GM19438 (cell line): ENCODE measurements around the gene TSPAN7.

Experiments
- ATAC-seq: cut with Tn5 transposase; IDR thresholded peaks from one replicate; pipeline ENCODE4 v1.9.1; 2021; ENCODE audit warnings: low read depth; ENCODE audit not compliant: unreplicated experiment

The TSPAN7 gene

DNA sequence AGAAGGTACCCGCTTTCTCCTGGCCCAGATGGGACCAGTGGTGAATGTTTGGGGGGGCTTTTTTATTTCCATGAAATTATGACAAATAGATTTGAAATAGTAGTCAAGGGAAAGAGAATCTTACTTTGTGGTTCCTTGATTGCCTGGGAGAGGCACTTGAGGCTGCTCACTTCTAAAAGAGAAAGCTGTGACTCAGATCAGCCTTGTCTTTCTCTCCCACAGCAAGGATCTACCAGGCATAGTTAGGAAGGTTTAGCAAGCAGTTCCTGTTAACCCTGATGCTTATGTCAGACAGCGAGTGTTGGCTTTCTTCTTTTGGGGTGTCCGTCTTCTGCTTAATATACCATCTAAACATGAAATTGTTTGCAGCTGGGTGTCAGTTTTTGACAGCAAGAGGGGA is 114.5 kb downstream of the TSPAN7 start:
- no peak for ATAC-seq

DNA sequence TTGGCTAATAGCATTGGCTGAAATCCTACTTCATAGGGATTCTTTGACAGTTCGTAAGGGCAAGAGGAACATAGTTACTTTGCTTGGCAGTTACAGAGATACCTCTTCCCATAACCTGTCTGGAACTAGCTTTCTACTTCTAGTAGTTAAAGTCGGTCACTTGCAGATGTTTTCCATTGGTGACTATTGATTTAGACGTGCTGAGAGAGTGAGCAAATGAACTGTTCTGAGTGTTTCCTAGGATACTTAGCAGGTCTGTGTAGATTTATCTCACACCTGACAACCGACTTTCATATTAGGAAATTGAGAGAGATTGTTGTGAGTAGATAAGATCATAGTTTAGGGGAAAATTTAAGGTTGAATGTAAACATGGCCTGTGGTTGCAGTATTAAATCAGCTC is 116.8 kb downstream of the TSPAN7 start:
- ATAC-seq: no peak

DNA sequence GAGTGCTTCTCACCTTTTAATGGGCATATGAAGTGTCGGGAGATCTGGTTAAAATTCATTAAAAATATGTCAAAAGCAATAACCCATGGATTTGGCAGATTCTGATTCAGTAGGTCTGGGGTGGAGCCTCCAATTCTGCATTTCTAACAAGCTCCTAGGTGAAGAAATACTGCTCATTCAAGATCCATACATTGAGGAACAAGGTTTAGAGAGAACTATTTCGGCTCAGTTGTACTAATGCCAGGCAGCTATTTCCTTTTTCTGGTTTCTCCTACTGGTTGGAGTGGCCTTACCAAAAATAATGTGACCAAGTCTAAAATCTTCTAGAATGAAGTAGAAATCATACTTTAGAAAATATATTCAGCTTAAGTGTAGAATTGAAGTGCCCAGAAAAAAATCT is 117.5 kb downstream of the TSPAN7 start:
- ATAC-seq: no peak

DNA sequence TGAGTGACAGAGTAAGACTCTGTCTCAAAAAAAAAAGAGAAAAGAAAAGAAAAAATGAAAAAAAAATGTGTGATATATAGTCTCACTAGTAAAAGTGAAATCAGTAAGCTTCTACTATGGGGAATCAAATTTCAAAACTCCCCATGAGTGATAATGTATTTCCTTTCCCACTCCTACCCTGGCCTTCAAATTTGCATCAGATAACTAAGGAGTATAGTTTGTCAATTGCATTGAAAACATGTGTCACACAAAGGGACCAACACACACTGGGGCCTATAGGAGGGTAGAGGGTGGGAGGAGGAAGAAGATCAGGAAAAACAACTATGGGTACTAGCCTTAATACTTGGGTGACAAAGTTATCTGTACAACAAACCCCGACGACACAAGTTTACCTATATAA is 118.4 kb downstream of the TSPAN7 start:
- no peak for ATAC-seq

DNA sequence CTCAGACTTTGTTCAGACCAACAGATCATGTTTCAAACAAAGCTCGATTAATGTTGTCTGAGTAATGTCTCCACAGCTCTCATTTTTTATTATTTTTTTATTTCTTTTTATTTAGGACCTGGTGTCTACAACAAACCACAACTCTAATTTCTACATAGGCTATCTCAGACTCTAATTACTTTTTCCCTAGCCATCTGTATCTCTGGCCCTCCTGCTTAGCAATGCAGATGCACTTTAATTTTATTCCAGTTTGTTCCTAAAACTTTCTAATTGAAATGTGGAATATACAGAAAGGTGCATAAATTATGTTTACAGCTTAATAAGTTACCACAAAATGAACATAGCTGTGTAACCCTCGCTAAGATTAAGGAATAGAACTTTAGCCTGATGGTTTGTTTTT is 120.8 kb downstream of the TSPAN7 start:
- no peak for ATAC-seq

DNA sequence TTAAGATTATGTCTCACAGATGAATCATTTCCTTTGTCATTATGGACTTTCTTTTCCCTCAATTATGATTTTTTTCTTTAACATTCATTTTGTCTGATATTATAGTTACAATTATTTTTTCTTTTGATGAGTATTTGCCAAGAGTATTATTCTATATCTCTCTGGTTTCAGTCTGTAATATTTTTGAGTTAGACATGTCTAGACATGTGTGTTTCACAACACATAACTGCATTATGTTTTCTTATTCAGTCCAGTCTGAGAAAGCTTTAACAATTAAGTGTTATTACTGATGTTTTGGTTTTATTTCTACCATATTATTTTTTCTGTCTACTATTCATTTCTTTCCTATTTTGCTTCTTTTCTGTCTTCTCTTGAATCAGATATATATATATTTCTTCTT is 131.6 kb downstream of the TSPAN7 start:
- ATAC-seq: no peak

DNA sequence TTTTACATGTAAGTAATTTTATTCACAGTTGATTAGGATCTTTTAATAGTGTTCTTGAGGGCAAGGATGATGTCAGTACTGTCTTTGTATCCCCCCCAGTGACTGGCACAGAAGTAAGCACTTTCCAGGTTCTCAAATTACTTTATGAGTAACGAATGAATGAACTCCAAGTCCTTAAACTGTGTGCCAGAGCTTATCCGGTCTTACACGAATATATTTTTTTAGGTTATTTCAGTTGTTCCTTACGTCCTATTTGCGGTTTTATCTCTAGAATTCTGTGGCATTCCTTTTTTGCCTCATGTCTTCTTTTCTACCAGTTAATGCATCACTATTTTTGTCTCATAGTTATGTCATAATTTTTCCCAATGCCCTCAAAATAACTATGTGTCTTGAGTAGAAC is 133.1 kb downstream of the TSPAN7 start:
- no peak for ATAC-seq

DNA sequence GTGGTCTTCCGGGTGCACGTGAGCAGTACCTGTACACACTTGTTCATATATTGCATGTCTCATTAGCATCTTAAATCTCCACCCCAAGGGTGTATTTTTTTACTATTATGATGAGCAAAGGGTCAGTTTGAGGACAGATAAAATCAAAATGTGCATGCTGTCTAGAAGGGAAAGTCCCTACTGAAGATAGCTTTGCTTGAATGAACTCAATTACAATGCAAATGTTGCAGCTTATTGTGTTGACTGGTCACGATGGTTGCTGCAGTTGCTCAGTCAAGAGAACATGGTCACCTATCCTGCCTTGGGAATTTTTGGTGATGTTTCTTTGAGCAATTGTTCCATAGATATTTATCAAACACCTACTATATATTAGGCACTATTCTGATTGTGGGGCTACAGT is 136.1 kb downstream of the TSPAN7 start:
- ATAC-seq: no peak

DNA sequence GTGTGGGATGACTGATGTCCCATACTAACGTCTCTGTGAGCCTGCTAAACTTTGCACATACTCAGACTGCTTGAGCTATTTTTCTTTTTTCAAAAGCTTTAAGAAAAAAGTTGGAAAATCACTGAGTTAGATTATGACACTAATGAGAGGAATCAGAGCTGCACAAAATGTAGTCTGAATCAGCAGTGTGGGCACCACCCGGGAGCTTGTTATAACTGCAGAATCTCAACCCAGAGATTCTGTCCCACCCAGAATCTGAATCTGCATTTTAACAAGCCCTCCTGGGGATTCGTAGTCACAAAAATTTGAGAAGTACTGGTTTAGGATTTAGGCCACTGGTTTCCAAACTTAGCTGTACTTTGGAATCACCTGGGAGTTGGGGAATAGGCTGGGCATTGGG is 137.8 kb downstream of the TSPAN7 start:
- no peak for ATAC-seq

DNA sequence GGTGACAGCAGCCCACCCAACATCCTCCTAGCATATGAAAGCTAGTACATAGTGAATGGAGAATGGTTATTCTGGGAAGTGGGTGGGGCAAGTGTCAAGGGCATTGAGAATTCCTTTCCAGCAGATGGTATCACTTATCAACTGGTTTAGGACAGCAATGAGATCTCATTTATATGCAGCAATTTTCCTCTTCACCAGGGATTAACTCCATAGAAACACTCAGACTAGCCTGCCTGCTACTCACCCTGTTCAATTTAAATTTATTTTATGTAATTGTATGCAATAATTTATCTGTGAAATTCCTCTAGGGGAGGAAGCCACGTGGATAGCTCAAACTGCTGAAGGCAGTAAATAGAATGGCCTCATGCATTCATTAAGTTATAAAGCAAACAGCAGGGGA is 138.4 kb downstream of the TSPAN7 start:
- ATAC-seq: no peak

DNA sequence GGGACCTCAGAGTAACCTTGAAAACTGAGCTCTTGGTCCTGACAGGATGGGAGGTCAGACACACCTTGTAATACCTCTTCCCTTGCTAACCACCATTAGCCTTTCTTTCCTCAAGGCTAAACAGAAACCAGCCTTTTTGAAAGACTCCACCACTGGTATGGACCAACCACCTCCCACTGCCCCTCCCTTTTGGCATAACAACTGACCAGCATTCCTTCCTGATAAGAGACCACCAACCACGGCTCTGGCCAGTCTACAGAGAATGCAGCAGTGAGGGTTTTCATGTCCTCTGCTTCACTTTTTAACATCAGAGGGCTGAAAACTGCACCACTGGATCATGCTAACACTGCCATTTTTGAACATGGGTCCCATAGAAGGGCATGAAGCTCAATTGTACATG is 139.7 kb downstream of the TSPAN7 start:
- no peak for ATAC-seq

DNA sequence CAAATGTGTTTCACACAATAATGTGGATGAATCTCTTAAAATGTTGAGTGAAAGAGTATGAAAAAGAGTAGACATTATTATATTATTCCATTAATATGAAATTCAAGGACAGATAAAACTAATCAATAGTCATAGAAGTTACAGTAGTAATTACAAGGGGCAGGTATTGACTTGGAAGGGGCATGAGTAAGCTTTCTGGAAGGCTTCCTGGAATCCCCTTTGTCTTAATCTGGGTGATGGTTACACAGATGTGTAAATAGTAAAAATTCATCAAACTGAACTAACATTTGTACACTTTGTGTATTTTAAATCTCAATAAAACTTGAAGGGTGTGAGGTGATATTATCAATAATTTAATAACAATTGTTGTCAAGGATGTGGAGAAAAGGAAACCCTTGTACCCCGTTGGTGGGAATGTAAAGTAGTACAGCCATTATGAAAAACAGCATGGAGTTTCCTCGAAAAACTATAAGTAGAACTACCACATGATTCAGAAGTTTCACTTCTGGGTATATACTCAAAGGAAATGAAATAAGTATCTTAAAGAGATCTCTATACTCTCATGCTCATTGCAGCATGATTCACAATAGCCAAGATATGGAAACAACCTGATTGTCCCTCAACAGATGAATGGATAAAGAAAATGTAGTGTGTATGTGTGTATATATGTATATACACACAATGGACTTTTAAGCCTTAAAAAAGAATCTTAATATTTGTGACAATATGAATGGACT is 143.0 kb downstream of the TSPAN7 start:
- ATAC-seq: no peak

DNA sequence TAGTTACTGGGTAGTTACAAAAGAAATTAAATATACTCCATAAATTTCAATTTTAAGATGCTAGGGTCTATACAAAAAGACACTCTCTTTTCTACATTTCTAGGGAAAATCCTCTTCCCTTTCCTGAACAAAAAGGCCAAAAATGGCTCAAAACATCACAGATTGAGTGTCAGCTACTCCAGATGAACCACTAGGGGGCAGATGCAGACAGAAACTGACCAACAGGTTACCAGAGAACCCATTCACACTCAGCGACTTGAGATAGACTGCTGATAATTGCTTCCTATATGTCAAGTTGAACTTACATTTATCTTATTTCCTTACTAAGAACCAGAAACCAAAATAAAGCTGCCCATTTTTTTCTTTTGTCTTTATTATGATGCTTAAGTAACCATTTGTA is 156.5 kb downstream of the TSPAN7 start:
- no peak for ATAC-seq

DNA sequence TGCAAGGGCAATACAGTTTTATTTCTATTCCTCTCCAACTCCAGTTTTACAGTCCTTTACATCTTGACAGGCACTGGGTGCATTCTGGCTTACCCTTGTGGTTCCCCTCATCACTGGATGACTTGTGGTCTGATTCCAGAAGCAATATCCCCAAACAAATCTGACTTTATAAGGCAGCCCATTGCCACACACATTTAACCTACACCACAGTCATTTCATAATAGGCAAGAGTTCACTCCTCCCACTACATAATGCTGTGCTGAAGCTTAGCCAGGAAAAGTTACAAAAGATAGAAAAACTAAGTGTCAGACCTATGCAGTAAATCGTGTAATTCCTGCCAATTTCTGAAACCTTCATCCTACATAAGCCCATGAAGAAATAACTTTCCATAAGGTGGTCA is 157.0 kb downstream of the TSPAN7 start:
- ATAC-seq: no peak

DNA sequence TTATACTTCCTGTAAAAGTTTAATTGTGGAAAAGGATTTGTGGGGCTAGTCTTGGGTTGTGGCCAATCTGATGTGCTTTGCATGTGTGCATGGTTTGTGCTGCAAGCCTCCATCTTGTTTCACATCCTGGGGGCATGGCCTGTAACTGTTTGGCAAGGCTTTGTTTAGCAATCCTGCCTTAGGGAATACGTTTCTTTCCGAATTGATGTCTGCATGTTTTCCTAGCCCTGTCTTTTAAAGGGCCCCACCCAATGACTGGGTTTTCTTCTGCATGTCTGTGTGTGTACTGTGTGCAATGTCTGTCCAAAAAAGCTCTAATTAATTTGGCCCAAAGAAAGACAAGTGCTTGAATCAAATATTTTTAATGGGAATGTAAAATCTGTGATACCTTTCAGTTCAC is 165.3 kb downstream of the TSPAN7 start:
- ATAC-seq: no peak

DNA sequence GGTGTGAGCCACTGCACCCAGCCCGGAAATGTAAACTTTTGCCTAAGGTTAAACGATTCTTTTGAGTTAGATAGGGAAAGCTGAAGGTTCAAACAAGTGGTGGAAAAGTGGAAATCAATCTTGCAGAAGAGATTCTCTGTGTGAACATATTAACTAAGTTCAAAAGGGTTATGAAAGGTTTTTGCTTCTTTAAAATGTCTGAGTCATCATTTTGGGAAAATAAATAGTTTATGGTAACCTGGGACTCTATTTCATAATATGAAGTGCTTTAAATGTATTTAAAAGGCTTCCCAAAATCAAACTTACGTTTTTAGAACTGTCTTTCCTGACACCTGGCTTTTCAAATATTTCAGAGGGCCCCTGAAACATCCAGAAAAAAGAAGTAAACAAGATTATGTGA is 166.3 kb downstream of the TSPAN7 start:
- ATAC-seq: no peak

DNA sequence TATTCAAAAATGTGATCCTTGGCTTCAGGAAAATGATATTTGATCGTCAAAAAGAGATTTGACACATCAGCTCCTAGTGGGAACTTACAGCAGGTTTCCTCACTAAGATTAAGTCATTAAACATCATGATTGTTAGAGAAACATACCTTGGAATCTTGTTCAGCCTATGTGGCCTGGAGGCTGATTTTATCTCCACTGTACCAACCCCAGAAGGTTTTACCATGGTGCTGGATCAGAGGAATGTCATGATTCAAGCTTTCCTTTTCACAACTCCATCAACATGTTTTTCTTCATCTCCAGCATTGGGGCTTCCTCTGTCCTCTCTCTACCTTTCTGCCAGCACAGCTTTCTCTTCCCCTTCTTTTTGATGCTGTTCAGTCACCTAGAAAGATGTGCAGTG is 171.5 kb downstream of the TSPAN7 start:
- ATAC-seq: no peak
